ENCODE measurements around the gene PASK. TPM values are rescaled to one million over a fixed set of nuclear protein-coding genes. Genes with fewer than 3 reads are reported as not detected.

The PASK gene
- total and polyA plus RNA-seq, 2 of the 4 experiments (the other 2 are of a cell fraction): 4.1 TPM

DNA sequence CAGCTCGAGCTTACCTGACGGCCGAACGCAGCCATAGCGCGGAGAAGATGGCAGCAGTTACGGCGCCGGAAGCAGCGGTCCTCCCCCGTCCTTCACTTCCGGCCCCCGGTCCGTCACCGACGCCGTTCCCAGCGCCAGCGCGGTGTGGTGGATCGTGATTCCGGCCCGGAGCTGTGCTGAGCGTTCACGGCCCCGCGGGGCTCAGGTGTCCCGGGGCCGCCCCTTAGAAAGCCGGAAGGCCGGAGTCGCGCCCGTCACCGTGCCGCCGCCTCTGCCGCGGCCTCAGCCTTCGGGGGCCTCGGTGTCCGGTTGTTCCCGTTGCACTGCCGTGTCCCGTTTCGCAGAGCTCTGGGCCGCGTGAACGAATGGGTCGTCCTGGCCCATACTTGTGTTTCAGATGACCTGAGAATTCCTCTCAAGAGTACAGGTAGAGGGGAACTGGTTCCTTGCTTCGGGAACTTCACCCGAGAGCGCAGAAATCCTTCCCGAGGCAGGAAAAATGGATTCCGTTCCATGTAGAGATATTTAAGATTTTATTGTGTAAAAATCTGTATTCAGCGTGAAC, 47.0 kb downstream of the PASK start, which contains the start of gene MTERF4 (continued):
- no peak for TF ChIP-seq CEBPB (IDR thresholded peaks at IDR 0.05; ENCODE audit: low read depth, low read length)

DNA sequence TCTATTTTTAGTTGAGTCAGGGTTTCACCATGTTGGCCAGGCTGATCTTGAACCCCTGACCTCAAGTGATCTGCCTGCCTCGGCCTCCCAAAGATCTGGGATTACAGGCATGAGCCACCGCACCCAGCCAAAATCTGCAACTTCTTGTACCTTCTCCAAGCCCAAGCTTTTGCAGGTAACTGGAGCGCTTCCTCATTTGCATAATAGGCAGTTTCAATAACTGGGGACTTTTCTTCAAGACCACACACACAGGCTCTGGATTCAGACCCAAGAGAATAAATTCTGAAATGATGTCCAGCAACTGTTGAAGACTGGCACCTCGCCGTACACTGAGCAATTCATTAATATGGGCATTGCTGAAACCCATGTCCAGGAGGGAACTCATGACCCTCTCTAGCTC, 50.0 kb downstream of the PASK start:
- Histone ChIP-seq H3K14ac (replicated peaks; ENCODE audit: low read depth, low read length) (no peak overlapping the region), H2BK20ac (ENCODE audit: low read depth, low read length) (no peak overlapping the region), H2BK5ac (ENCODE audit: low read depth, low read length, poor library complexity, severe bottlenecking) (no peak overlapping the region), H4K20me1 (ENCODE audit: insufficient read depth, low read length) (no peaks in the 10 kb centered on the region), H3K27me3 (ENCODE audit: control insufficient read depth, insufficient read depth, low read length) (no peaks in the 10 kb centered on the region), H3K79me1 (ENCODE audit: low read depth in 1 of 2, low read length in 2 of 2) (peaks cover 28 to 47% of the 10 kb centered on the region in 2 experiments), H3K9me1 (ENCODE audit: insufficient read depth, low read length) (peaks cover 3% of the 10 kb centered on the region; the same call in 1 of the 2 replicates), H3K27ac (ENCODE audit: insufficient read depth, low read length) (no peak overlapping the region), H3K4me1 (ENCODE audit: control insufficient read depth, insufficient read depth, low read length) (no peaks in the 10 kb centered on the region; the same call in 1 of the 2 replicates), H4K91ac (ENCODE audit: insufficient read depth, low read depth, low read length) (no peak overlapping the region), H3K23ac (ENCODE audit: low read depth, low read length) (no peak overlapping the region), H3K56ac (ENCODE audit: extremely low read depth, insufficient read depth, low read length) (no peak overlapping the region), H3K9me3 (ENCODE audit: control insufficient read depth, insufficient read depth, low read length) (no peaks in the 10 kb centered on the region), H3K18ac (ENCODE audit: low read depth, low read length) (no peak overlapping the region), H2AK9ac (replicated peaks; ENCODE audit: low read depth, low read length, poor library complexity) (no peak overlapping the region), H3K4ac (ENCODE audit: low read depth, low read length) (no peak overlapping the region), H3K9ac (ENCODE audit: low read depth, low read length) (no peak overlapping the region), H2BK15ac (ENCODE audit: low read depth, low read length) (no peak overlapping the region), H3K4me2 (ENCODE audit: low read depth, low read length) (no peak overlapping the region), H2BK120ac (ENCODE audit: low read depth, low read length) (no peak overlapping the region), H2AFZ (replicated peaks; ENCODE audit: low read length, poor library complexity) (no peak overlapping the region), H3K36me3 (ENCODE audit: control insufficient read depth, insufficient read depth, low read length) (peaks cover 23% of the 10 kb centered on the region), H4K8ac (ENCODE audit: low read depth in 2 of 2, low read length in 2 of 2) (no peak overlapping the region), H2AK5ac (ENCODE audit: low read depth, low read length) (no peak overlapping the region), H4K5ac (ENCODE audit: low read depth, low read length) (no peak overlapping the region), H3K4me3 (ENCODE audit: insufficient read depth, low read depth, low read length) (no peak overlapping the region)
- in situ Hi-C loops (cut with MboI; ENCODE audit: low sequenced_read_pairs) (no loop called here), dilution Hi-C loops (cut with HindIII; ENCODE audit: low sequenced_read_pairs, unreplicated experiment) (no loop called here), intact Hi-C loops (cut with micrococcal nuclease) (no loop called here)
- POLR2A ChIA-PET (ENCODE audit: unreplicated experiment): interaction anchor here (0.7 kb wide), 1 partner anchor 52 kb away, joined by 5 read pairs; no protein-coding TSS in a partner anchor
- CTCF ChIA-PET: no interaction called here
- BruUV-seq (replicated peaks): no TSS peak
- TF ChIP-seq, protein P1, sequence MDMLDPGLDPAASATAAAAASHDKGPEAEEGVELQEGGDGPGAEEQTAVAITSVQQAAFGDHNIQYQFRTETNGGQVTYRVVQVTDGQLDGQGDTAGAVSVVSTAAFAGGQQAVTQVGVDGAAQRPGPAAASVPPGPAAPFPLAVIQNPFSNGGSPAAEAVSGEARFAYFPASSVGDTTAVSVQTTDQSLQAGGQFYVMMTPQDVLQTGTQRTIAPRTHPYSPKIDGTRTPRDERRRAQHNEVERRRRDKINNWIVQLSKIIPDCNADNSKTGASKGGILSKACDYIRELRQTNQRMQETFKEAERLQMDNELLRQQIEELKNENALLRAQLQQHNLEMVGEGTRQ (IDR thresholded peaks at IDR 0.05; ENCODE audit: low read depth, low read length): no peak
- TF ChIP-seq RFX5 (IDR thresholded peaks at IDR 0.05; ENCODE audit: low read depth, low read length) (no peak), MAZ (IDR thresholded peaks at IDR 0.05; ENCODE audit: borderline replicate concordance, low read depth, low read length) (no peak), CEBPB (IDR thresholded peaks at IDR 0.05; ENCODE audit: low read depth, low read length) (no peak), POLR2A (IDR thresholded peaks at IDR 0.05; ENCODE audit: low read depth, low read length) (no peak), NFE2L2 (IDR thresholded peaks at IDR 0.05; ENCODE audit: low read depth, low read length) (no peak), FOS (IDR thresholded peaks at IDR 0.05; ENCODE audit: low read depth, low read length) (no peak), MAFK (IDR thresholded peaks at IDR 0.05; ENCODE audit: low read depth, low read length) (no peak), CHD1 (IDR thresholded peaks at IDR 0.05; ENCODE audit: low read depth, low read length) (no peak), BHLHE40 (IDR thresholded peaks at IDR 0.05; ENCODE audit: low read depth, low read length) (no peak), RCOR1 (IDR thresholded peaks at IDR 0.05; ENCODE audit: insufficient replicate concordance, low read length) (no peak), SMC3 (IDR thresholded peaks at IDR 0.05; ENCODE audit: low read depth, low read length) (no peak)
- TF ChIP-seq, protein P2, sequence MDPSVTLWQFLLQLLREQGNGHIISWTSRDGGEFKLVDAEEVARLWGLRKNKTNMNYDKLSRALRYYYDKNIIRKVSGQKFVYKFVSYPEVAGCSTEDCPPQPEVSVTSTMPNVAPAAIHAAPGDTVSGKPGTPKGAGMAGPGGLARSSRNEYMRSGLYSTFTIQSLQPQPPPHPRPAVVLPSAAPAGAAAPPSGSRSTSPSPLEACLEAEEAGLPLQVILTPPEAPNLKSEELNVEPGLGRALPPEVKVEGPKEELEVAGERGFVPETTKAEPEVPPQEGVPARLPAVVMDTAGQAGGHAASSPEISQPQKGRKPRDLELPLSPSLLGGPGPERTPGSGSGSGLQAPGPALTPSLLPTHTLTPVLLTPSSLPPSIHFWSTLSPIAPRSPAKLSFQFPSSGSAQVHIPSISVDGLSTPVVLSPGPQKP (IDR thresholded peaks at IDR 0.05; ENCODE audit: borderline replicate concordance, low read depth, low read length): no peak
- TF ChIP-seq, protein P3, sequence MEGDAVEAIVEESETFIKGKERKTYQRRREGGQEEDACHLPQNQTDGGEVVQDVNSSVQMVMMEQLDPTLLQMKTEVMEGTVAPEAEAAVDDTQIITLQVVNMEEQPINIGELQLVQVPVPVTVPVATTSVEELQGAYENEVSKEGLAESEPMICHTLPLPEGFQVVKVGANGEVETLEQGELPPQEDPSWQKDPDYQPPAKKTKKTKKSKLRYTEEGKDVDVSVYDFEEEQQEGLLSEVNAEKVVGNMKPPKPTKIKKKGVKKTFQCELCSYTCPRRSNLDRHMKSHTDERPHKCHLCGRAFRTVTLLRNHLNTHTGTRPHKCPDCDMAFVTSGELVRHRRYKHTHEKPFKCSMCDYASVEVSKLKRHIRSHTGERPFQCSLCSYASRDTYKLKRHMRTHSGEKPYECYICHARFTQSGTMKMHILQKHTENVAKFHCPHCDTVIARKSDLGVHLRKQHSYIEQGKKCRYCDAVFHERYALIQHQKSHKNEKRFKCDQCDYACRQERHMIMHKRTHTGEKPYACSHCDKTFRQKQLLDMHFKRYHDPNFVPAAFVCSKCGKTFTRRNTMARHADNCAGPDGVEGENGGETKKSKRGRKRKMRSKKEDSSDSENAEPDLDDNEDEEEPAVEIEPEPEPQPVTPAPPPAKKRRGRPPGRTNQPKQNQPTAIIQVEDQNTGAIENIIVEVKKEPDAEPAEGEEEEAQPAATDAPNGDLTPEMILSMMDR (conservative IDR thresholded peaks at IDR 0.05; ENCODE audit: low read depth, low read length): no peak
- 95% methylated on average over 3 of the region's 5 CpGs; no CpG with 5 or more reads in 1 of the 2 experiments for WGBS, 2 experiments (ENCODE audit: extremely low coverage in 2 of 2, insufficient read length in 1 of 2)
- ATAC-seq (ENCODE audit: low read depth) (no peak), DNase-seq (no peak)

Measured in IMR-90 (cell line).